SJSA1 (cell line): ENCODE data around the gene NMUR1. TPM values are rescaled to one million over a fixed set of nuclear protein-coding genes. Genes with fewer than 3 reads are reported as not detected.
A peak's percentile ranks its signal among the peaks of the same experiment; 100 is the strongest.

Experiments used
- DNase-seq, 2 experiments: peaks; one replicate each; pipeline ENCODE4 v3.0.0-alpha.2; 2015 to 2020; ENCODE audit warnings: low spot score in 2 of 2, low read depth in 1 of 2
- H3K27ac ChIP-seq: fragments of 250-450 bp; sonication (Bioruptor Pico); 2 replicates; pipeline ENCODE4 v1.5.1; 2020; ENCODE audit warnings: mild to moderate bottlenecking, moderate library complexity
- H3K27me3 ChIP-seq: fragments of 250-450 bp; sonication (Bioruptor Pico); replicated peaks from 2 replicates; pipeline ENCODE4 v1.5.1; 2020; ENCODE audit warnings: mild to moderate bottlenecking, moderate library complexity
- H3K36me3 ChIP-seq: fragments of 250-450 bp; sonication (Bioruptor Pico); 2 replicates; pipeline ENCODE4 v1.5.1; 2020; ENCODE audit warnings: mild to moderate bottlenecking
- H3K4me1 ChIP-seq: fragments of 250-450 bp; sonication (Bioruptor Pico); replicated peaks from 2 replicates; pipeline ENCODE4 v1.6.1; 2021; ENCODE audit warnings: mild to moderate bottlenecking
- H3K4me3 ChIP-seq: fragments of 250-450 bp; sonication (Bioruptor Pico); 2 replicates; pipeline ENCODE4 v1.5.1; 2020; ENCODE audit warnings: mild to moderate bottlenecking
- H3K9me3 ChIP-seq: fragments of 250-450 bp; sonication (Bioruptor Pico); replicated peaks from 2 replicates; pipeline ENCODE4 v1.5.1; 2020; ENCODE audit warnings: mild to moderate bottlenecking
- total RNA-seq: library from RNA; depleted of rRNA; stranded (reverse); fragments of >200 nt; shearing (Covaris generic); gene quantifications from 2 replicates; pipeline ENCODE4 v1.2.3, GENCODE V29; 2014

The NMUR1 gene
- total RNA-seq, 1 experiment from 2014 or later = 0.21 TPM

DNA sequence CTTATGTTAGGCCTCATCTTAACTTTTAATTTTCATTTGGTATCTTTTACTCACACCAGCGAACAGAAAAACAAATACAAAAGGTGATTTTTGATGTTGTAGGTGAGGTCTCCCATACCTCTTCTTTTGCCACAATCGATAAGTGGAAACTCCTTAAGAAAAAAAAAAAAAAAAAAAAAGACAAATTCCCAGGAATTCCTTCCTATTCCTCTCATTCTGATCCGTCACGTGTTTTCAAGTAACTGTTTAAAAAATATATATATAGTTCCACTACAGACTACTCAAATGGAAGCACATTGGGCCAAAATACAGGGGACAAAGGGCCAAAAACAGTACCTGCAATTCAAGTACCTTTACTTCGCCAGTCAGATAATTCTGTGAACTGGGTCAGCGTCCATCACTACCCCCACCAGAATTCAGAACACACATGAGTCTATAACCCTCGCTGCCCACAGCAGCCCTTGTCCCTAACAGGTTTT is 16.5 kb downstream of the NMUR1 start:
- Histone ChIP-seq H3K4me3 (peak overlapping the region; percentile 58), H3K36me3 (no peaks in the 10 kb centered on the region), H3K27me3 (no peaks in the 10 kb centered on the region), H3K9me3 (no peaks in the 10 kb centered on the region), H3K27ac (peak overlapping the region; percentile 72), H3K4me1 (peaks cover 6% of the 10 kb centered on the region)
- DNase-seq = no peak

- H3K36me3 ChIP-seq = no peaks in the 10 kb centered on the region
- peaks cover 6% of the 10 kb centered on the region for H3K4me1 ChIP-seq
- H3K27me3 ChIP-seq = no peaks in the 10 kb centered on the region
- no peak overlapping the region for H3K27ac ChIP-seq
- no peak overlapping the region for H3K4me3 ChIP-seq
- H3K9me3 ChIP-seq = no peaks in the 10 kb centered on the region
- DNase-seq = no peak
Observed at GRCh38 chr2:231512222-231512621, 18.0 kb downstream of the NMUR1 start.

DNA sequence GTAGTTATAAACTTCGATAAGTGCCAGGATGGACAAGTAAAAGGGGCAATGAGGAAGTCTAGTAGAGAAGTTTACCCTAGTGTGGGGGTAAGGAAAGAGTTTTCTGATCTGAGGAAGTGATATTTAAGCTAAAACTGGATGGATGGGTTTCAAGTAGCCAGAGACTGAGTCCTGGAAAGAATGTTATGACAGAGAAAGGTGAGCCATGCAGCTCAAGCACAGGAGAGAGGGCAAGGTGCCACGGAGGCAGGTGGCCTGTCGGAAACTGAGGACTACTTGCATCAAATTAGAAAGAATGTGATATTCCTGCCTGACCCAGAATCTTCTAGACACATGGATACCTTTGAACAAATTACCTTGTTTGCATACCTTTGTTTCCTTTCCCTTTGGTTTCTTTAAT is 26.5 kb downstream of the NMUR1 start:
- H3K4me3 ChIP-seq = no peak overlapping the region
- DNase-seq = no peak
- H3K27me3 ChIP-seq = no peaks in the 10 kb centered on the region
- H3K4me1 ChIP-seq = no peaks in the 10 kb centered on the region
- H3K36me3 ChIP-seq = peaks cover 5% of the 10 kb centered on the region; the same call in 1 of the 2 replicates
- H3K27ac ChIP-seq = no peak overlapping the region
- H3K9me3 ChIP-seq = no peaks in the 10 kb centered on the region

DNA sequence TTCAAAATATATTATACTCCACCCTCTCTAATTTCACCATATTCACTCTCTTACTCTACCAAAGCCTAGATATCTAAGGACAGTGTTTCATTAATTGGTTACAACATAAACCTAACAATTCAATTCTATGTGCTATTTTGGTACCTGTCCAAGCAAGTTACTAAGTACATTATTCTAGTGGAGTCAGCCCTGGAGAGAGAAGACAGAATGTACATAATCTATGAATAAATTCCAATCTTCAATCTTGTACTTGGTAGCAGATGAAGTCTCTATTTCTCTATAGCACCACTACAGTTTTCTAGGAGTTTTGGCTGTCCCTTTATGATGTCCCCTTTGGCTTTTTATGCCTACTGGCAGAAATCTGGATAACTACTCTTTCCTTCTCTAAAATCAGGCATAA is 27.6 kb downstream of the NMUR1 start:
- Histone ChIP-seq H3K27me3 (no peaks in the 10 kb centered on the region), H3K27ac (no peak overlapping the region), H3K9me3 (no peaks in the 10 kb centered on the region), H3K36me3 (peaks cover 5% of the 10 kb centered on the region; the same call in 1 of the 2 replicates), H3K4me1 (no peaks in the 10 kb centered on the region), H3K4me3 (no peak overlapping the region)
- no peak for DNase-seq

GRCh38 chr2:231497651-231498050 is 32.6 kb downstream of the NMUR1 start:
- no peaks in the 10 kb centered on the region for H3K27me3 ChIP-seq
- H3K4me1 ChIP-seq = no peaks in the 10 kb centered on the region
- no peak overlapping the region for H3K27ac ChIP-seq
- no peak overlapping the region for H3K4me3 ChIP-seq
- no peaks in the 10 kb centered on the region for H3K9me3 ChIP-seq
- no peak for DNase-seq
- H3K36me3 ChIP-seq = peaks cover 4% of the 10 kb centered on the region; the same call in 1 of the 2 replicates

DNA sequence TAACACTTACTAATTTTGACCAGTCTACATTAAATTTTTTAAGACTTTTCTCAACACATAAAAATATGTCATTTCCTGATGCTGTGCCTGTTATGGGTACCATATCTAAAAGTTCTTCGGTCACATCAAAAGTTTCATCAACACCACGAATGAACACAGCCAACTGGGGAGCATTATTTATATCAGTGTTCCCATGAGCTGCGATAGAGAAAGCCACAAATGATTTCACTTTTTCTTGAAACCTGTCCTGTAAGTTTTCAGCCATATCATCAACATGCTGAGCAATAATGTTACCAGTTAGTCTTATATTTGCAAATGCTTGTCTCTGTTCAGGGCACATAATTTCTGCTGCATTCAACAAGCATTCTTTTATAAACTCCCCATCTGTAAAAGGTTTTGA is 35.6 kb downstream of the NMUR1 start:
- H3K4me1 ChIP-seq = no peaks in the 10 kb centered on the region
- no peaks in the 10 kb centered on the region for H3K9me3 ChIP-seq
- no peak overlapping the region for H3K27ac ChIP-seq
- H3K27me3 ChIP-seq = no peaks in the 10 kb centered on the region
- DNase-seq = no peak
- H3K36me3 ChIP-seq = no peaks in the 10 kb centered on the region
- no peak overlapping the region for H3K4me3 ChIP-seq

DNA sequence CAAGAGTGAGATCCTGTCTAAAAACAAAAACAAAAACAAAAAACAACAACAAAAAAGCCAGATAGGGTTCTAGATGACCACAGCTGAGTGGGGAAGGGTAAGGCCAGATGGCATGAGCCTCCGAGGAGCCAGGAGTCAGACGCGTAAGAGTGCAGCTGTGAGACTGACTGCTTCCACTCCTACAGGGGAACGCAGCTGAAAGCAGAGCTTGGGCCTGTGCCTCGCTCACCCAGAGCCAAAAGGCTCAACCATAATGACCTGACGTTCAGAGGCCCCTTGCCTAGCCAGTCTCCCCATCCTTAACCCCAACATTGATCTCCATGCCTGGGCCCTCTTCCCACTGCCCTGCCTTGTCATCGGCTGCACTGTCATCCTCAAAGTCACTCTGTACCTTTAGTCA is 39.4 kb downstream of the NMUR1 start:
- H3K4me1 ChIP-seq = no peaks in the 10 kb centered on the region
- H3K4me3 ChIP-seq = no peak overlapping the region
- H3K36me3 ChIP-seq = no peaks in the 10 kb centered on the region
- H3K9me3 ChIP-seq = no peaks in the 10 kb centered on the region
- H3K27ac ChIP-seq = no peak overlapping the region
- no peak for DNase-seq
- H3K27me3 ChIP-seq = no peaks in the 10 kb centered on the region

DNA sequence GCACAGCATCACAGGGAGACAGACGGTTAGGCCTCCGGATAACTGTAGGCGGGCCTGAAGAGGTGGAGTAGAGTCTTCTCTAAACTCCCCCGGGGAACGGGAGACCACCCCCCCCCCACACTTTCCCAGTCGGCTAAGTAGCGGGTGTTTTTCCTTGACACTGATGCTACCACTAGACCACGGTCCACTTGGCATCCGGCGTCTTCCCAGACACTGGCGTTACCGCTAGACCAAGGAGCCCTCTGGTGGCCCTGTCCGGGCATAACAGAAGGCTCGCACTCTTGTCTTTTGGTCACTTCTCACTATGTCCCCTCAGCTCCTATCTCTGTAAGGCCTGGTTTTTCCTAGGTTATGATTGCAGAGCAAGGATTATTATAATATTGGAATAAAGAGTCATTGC is 40.3 kb downstream of the NMUR1 start:
- Histone ChIP-seq H3K36me3 (no peaks in the 10 kb centered on the region), H3K9me3 (no peaks in the 10 kb centered on the region), H3K4me1 (no peaks in the 10 kb centered on the region), H3K27me3 (no peaks in the 10 kb centered on the region), H3K4me3 (no peak overlapping the region), H3K27ac (no peak overlapping the region)
- DNase-seq = no peak

DNA sequence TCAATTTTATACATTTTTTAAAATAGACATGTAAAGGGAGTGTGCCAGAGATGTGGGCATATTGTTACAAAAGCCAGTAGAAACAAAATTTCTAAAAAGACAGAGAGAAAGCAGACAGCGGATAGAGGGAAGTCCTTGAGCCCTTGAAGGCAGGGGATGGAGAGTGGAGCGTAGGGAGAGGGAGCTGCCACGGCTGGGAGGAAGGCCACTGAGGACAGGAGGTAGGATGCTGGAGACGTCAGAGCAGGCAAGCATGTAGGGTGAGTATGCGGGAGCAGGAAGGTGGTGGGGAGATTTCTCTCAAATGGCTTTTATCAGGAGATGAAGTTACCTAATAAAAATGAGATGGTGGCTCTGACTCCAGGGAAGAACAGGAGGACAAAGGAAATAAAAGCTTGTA is 41.9 kb downstream of the NMUR1 start:
- Histone ChIP-seq H3K9me3 (no peaks in the 10 kb centered on the region), H3K27ac (no peak overlapping the region), H3K27me3 (no peaks in the 10 kb centered on the region), H3K4me3 (no peak overlapping the region), H3K36me3 (no peaks in the 10 kb centered on the region), H3K4me1 (no peaks in the 10 kb centered on the region)
- DNase-seq = no peak

- peaks cover 8% of the 10 kb centered on the region for H3K4me1 ChIP-seq
- no peaks in the 10 kb centered on the region for H3K9me3 ChIP-seq
- DNase-seq = no peak
- H3K27ac ChIP-seq = no peak overlapping the region
- no peaks in the 10 kb centered on the region; the same call in 1 of the 2 replicates for H3K36me3 ChIP-seq
- no peaks in the 10 kb centered on the region for H3K27me3 ChIP-seq
- H3K4me3 ChIP-seq = no peak overlapping the region
Observed at GRCh38 chr2:231486851-231487596, 43.2 kb downstream of the NMUR1 start.

DNA sequence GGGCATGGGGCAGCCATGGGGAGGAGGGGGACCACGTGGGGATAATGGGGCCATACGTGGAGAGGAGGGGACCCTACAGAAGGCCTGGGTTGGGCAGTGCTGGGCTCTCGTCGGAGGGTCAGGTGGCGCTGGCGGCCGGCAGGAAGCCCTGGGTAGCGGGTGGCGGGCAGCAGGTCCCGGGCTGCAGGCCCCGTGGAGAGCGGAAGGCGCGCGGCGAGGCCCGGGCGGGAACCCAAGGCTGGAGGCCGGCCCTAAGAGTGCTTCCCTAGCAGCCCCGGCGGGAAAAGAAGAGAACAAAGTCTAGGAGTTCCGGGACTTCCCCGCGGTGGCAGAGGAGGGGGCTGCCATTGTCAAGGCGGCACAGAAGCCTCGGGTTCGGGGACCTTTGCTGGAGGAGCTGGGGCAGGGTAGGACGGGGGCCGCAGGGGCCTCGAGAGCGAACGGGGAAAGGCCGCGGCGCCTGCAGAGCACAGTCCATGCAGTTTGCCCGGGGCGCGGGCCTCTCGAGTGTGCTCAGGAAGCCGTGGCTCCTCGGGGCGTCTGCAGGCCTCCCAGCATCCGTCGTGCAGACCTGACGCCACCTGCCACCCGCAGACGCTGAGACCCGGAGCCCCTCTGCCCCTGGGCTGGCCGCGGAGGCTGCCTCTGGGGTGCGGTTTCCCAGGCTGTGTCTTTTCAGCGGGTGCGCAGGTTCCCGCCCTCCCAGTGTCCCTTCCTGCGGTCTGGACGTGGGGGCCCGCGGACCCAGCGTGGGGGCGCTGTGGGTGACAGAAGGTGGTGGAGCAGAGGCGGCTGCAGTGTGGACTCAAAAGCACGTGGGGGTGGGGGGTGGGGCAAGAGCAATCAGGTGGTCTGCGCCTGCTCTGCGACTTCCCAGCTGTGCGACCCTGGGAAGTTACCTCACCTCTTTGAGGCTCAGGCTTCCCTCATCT is 46.6 kb downstream of the NMUR1 start:
- Histone ChIP-seq H3K4me1 (peaks cover 8% of the 10 kb centered on the region), H3K4me3 (no peak overlapping the region), H3K9me3 (no peaks in the 10 kb centered on the region), H3K36me3 (no peaks in the 10 kb centered on the region; the same call in 1 of the 2 replicates), H3K27me3 (no peaks in the 10 kb centered on the region), H3K27ac (no peak overlapping the region)
- no peak for DNase-seq

- Histone ChIP-seq H3K36me3 (no peaks in the 10 kb centered on the region; the same call in 1 of the 2 replicates), H3K4me1 (peaks cover 8% of the 10 kb centered on the region), H3K27ac (no peak overlapping the region), H3K27me3 (no peaks in the 10 kb centered on the region), H3K4me3 (no peak overlapping the region), H3K9me3 (no peaks in the 10 kb centered on the region)
- DNase-seq = peak; percentile 53 to 75
Observed at GRCh38 chr2:231482806-231483391, 47.3 kb downstream of the NMUR1 start.

GRCh38 chr2:231480781-231481180 is 49.5 kb downstream of the NMUR1 start:
- DNase-seq = no peak
- H3K36me3 ChIP-seq = no peaks in the 10 kb centered on the region; the same call in 1 of the 2 replicates
- H3K27me3 ChIP-seq = no peaks in the 10 kb centered on the region

More at GRCh38 chr2:231480781-231481180, 49.5 kb downstream of the NMUR1 start:
- H3K4me3 ChIP-seq = no peak overlapping the region
- no peaks in the 10 kb centered on the region for H3K9me3 ChIP-seq
- H3K27ac ChIP-seq = no peak overlapping the region
- peaks cover 8% of the 10 kb centered on the region for H3K4me1 ChIP-seq
